K562 (cell line): Measurements from ENCODE around the gene FCRL4. TPM values are rescaled to one million over a fixed set of nuclear protein-coding genes. Genes with fewer than 3 reads are reported as not detected.

Experiments used
- BACH1 ChIP-seq: fragments of 200-800 bp; sonication (Bioruptor generic); IDR thresholded peaks from 2 replicates; pipeline ENCODE4 v1.6.1; 2016; ENCODE audit warnings: missing genetic modification characterization, missing compliant biosample characterization
- ESRRB ChIP-seq: fragments of 250-450 bp; sonication (Bioruptor Pico); IDR thresholded peaks from 2 replicates; pipeline ENCODE4 v1.5.0; 2020; ENCODE audit warnings: mild to moderate bottlenecking, moderate library complexity, borderline replicate concordance
- MAFF ChIP-seq: IDR thresholded peaks from 2 replicates; pipeline ENCODE4 v1.6.1; 2012; ENCODE audit warnings: low read length, improper control_type of control experiment
- NFE2 ChIP-seq: IDR thresholded peaks from 2 replicates; pipeline ENCODE4 v1.6.1; 2014; ENCODE audit warnings: antibody characterized with exemption, low read depth
- NUFIP1 ChIP-seq: fragments of 450-650 bp; IDR thresholded peaks from 2 replicates; pipeline ENCODE4 v1.6.1; 2018; ENCODE audit not compliant: partially characterized antibody
- RBM34 ChIP-seq: fragments of 200-400 bp; formaldehyde crosslinking; IDR thresholded peaks from 2 replicates; pipeline ENCODE4 v1.6.1; 2018; ENCODE audit warnings: low read length, borderline replicate concordance; ENCODE audit not compliant: insufficient read depth
- TGIF2 ChIP-seq: sonication (generic); formaldehyde crosslinking; IDR thresholded peaks from 2 replicates; pipeline ENCODE4 v1.8.1; 2022; ENCODE audit warnings: mild to moderate bottlenecking, missing genetic modification reagents, moderate library complexity
- ZBTB8A ChIP-seq: fragments of 450-650 bp; IDR thresholded peaks from 2 replicates; pipeline ENCODE4 v1.6.1; 2018; ENCODE audit warnings: mild to moderate bottlenecking, moderate library complexity; ENCODE audit not compliant: partially characterized antibody
- ZKSCAN3 ChIP-seq: fragments of 250-450 bp; sonication (Bioruptor Pico); IDR thresholded peaks from 2 replicates; pipeline ENCODE4 v1.4.0; 2020
- ZNF184 ChIP-seq: sonication (generic); formaldehyde crosslinking; IDR thresholded peaks from 2 replicates; pipeline ENCODE4 v1.5.0; 2020; ENCODE audit warnings: missing genetic modification reagents
- ZNF79 ChIP-seq: fragments of 250-450 bp; sonication (Bioruptor Pico); IDR thresholded peaks from 2 replicates; pipeline ENCODE4 v1.4.0; 2020; ENCODE audit warnings: low read depth, mild to moderate bottlenecking, moderate library complexity
- polyA plus RNA-seq, 8 experiments: library from polyadenylated mRNA; depleted of rRNA in 4 of 8; stranded (reverse) in 5 of 8; unstranded in 3 of 8; fragments of >200 nt; fragmentation: Nextera tagmentation in 2 of 8; fragmentation: Illumina TruSeq in 1 of 8; extraction: Ambion mirVana in 2 of 8; extraction: Trizol in 1 of 8; gene quantifications; 2 replicates each; pipeline versions ENCODE4 v1.2.1 to v1.2.3, GENCODE V29; 2011 to 2014; ENCODE audit warnings: inconsistent platforms in 1 of 8, missing spikeins in 1 of 8
- total RNA-seq, 7 experiments: library from RNA; depleted of rRNA in 6 of 7; stranded (reverse); fragments of >200 nt in 6 of 7; fragmentation: Illumina TruSeq in 2 of 7; extraction: Trizol in 2 of 7; gene quantifications; 2 replicates each; pipeline versions ENCODE4 v1.2.1 to v1.2.3, GENCODE V29; 2011 to 2021; ENCODE audit warnings: low replicate concordance in 1 of 7
- TF ChIP-seq, protein P1 (sequence below): fragments of 450-650 bp; formaldehyde crosslinking; conservative IDR thresholded peaks from 2 replicates; pipeline ENCODE4 v1.4.0; 2022; ENCODE audit warnings: mild to moderate bottlenecking, missing genetic modification characterization
- TF ChIP-seq, protein P2 (sequence below), 2 experiments: IDR thresholded peaks; 2 replicates each; pipeline ENCODE4 v1.6.1; 2011; ENCODE audit warnings: borderline replicate concordance in 1 of 2, control low read depth in 1 of 2, low read depth in 1 of 2, low read length in 1 of 2, mild to moderate bottlenecking in 1 of 2, mixed read lengths in 1 of 2, moderate library complexity in 1 of 2; ENCODE audit not compliant: insufficient read depth in 1 of 2, insufficient read length in 1 of 2, poor library complexity in 1 of 2, severe bottlenecking in 1 of 2; ENCODE audit errors: extremely low read depth in 1 of 2
- TF ChIP-seq, protein P3 (sequence below), 2 experiments: fragments of 150-350 bp in 1 of 2; IDR thresholded peaks; 2 replicates each; pipeline ENCODE4 v1.6.1; 2012 to 2016; ENCODE audit warnings: low read depth in 2 of 2, low read length in 2 of 2, mild to moderate bottlenecking in 1 of 2, moderate library complexity in 1 of 2
- TF ChIP-seq, protein P4 (sequence below): sonication (generic); formaldehyde crosslinking; IDR thresholded peaks from 2 replicates; pipeline ENCODE4 v1.8.1; 2022; ENCODE audit warnings: missing genetic modification reagents
- TF ChIP-seq, protein P5 (sequence below), 2 experiments: IDR thresholded peaks in 1 of 2; conservative IDR thresholded peaks in 1 of 2; 2 replicates each; pipeline ENCODE4 v1.6.1; 2016; ENCODE audit warnings: low read depth in 2 of 2, mild to moderate bottlenecking in 1 of 2, missing compliant biosample characterization in 1 of 2, missing genetic modification characterization in 1 of 2, moderate library complexity in 1 of 2

Gene FCRL4
- total and polyA plus RNA-seq, 9 of the 15 experiments (the other 6 are each of a cell fraction or from before 2014, with no cell fraction given): not detected

DNA sequence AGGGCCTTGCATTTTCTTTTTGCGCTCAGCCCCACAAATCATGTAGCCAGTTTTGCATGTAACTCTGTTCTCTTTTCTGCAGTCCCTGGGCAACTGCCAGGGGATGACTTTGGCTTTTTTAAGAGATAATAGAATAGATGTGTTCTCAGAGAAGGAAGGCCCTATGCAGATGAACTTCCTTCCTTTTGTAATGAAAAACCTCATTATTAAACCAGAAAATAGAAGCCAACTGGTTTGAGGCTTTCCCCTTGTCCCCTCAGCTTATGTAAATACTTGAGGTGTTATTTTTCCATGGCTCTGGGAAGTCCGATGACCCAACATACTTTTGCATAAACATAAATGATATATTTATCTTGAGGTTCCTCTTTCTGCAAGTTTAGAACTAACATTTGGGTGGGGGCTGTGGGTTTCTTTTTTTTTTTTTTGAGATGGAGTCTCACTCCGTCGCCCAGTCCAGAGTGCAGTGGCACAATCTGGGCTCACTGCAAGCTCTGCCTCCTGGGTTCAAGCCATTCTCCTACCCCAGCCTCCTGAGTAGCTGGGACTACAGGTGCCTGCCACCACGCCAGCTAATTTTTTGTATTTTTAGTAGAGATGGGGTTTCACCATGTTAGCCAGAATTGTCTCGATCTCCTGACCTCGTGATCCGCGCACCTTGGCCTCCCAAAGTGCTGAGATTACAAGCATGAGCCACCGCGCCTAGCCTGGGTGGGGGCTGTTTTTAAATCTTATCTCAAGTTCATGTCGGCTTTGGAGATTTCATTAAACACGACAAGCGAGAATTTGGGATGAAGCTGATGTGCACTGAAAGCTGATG lies 31.2 kb downstream of the FCRL4 start (continued):
- no peak for TF ChIP-seq BACH1 (tag)
- TF ChIP-seq ZBTB8A: no peak
- TF ChIP-seq, protein P1, sequence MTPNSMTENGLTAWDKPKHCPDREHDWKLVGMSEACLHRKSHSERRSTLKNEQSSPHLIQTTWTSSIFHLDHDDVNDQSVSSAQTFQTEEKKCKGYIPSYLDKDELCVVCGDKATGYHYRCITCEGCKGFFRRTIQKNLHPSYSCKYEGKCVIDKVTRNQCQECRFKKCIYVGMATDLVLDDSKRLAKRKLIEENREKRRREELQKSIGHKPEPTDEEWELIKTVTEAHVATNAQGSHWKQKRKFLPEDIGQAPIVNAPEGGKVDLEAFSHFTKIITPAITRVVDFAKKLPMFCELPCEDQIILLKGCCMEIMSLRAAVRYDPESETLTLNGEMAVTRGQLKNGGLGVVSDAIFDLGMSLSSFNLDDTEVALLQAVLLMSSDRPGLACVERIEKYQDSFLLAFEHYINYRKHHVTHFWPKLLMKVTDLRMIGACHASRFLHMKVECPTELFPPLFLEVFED (CRISPR knock-in tag): no peak
- TF ChIP-seq ESRRB (CRISPR knock-in tag): no peak
- TF ChIP-seq ZNF79: no peak
- TF ChIP-seq ZKSCAN3 (CRISPR knock-in tag): no peak
- no peak for TF ChIP-seq RBM34
- TF ChIP-seq NFE2: peak; percentile 46; the same call in 1 of the 2 replicates
- TF ChIP-seq TGIF2 (CRISPR knock-in tag): no peak
- TF ChIP-seq, protein P2, sequence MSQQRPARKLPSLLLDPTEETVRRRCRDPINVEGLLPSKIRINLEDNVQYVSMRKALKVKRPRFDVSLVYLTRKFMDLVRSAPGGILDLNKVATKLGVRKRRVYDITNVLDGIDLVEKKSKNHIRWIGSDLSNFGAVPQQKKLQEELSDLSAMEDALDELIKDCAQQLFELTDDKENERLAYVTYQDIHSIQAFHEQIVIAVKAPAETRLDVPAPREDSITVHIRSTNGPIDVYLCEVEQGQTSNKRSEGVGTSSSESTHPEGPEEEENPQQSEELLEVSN (IDR thresholded peaks at IDR 0.05; ENCODE audit: borderline replicate concordance in 1 of 2, extremely low read depth in 1 of 2, insufficient read depth in 1 of 2, insufficient read length in 1 of 2, low read depth in 1 of 2, low read length in 1 of 2, poor library complexity in 1 of 2, severe bottlenecking in 1 of 2): no peak
- TF ChIP-seq ZNF184 (CRISPR knock-in tag): no peak
- TF ChIP-seq, protein P3, sequence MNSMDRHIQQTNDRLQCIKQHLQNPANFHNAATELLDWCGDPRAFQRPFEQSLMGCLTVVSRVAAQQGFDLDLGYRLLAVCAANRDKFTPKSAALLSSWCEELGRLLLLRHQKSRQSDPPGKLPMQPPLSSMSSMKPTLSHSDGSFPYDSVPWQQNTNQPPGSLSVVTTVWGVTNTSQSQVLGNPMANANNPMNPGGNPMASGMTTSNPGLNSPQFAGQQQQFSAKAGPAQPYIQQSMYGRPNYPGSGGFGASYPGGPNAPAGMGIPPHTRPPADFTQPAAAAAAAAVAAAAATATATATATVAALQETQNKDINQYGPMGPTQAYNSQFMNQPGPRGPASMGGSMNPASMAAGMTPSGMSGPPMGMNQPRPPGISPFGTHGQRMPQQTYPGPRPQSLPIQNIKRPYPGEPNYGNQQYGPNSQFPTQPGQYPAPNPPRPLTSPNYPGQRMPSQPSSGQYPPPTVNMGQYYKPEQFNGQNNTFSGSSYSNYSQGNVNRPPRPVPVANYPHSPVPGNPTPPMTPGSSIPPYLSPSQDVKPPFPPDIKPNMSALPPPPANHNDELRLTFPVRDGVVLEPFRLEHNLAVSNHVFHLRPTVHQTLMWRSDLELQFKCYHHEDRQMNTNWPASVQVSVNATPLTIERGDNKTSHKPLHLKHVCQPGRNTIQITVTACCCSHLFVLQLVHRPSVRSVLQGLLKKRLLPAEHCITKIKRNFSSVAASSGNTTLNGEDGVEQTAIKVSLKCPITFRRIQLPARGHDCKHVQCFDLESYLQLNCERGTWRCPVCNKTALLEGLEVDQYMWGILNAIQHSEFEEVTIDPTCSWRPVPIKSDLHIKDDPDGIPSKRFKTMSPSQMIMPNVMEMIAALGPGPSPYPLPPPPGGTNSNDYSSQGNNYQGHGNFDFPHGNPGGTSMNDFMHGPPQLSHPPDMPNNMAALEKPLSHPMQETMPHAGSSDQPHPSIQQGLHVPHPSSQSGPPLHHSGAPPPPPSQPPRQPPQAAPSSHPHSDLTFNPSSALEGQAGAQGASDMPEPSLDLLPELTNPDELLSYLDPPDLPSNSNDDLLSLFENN (IDR thresholded peaks at IDR 0.05; ENCODE audit: low read depth in 2 of 2, low read length in 2 of 2): no peak
- TF ChIP-seq, protein P4, sequence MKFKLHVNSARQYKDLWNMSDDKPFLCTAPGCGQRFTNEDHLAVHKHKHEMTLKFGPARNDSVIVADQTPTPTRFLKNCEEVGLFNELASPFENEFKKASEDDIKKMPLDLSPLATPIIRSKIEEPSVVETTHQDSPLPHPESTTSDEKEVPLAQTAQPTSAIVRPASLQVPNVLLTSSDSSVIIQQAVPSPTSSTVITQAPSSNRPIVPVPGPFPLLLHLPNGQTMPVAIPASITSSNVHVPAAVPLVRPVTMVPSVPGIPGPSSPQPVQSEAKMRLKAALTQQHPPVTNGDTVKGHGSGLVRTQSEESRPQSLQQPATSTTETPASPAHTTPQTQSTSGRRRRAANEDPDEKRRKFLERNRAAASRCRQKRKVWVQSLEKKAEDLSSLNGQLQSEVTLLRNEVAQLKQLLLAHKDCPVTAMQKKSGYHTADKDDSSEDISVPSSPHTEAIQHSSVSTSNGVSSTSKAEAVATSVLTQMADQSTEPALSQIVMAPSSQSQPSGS (CRISPR knock-in tag): no peak
- no peak for TF ChIP-seq NUFIP1
- TF ChIP-seq, protein P5, sequence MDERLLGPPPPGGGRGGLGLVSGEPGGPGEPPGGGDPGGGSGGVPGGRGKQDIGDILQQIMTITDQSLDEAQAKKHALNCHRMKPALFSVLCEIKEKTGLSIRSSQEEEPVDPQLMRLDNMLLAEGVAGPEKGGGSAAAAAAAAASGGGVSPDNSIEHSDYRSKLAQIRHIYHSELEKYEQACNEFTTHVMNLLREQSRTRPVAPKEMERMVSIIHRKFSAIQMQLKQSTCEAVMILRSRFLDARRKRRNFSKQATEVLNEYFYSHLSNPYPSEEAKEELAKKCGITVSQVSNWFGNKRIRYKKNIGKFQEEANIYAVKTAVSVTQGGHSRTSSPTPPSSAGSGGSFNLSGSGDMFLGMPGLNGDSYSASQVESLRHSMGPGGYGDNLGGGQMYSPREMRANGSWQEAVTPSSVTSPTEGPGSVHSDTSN (CRISPR knock-in tag; IDR thresholded peaks at IDR 0.05; ENCODE audit: low read depth): no peak
- TF ChIP-seq, protein P5 (tag; conservative IDR thresholded peaks at IDR 0.05; ENCODE audit: low read depth): peak; percentile 56
- TF ChIP-seq MAFF: peak; percentile 14; the same call in 1 of the 2 replicates
